ENCODE results near the gene COL15A1. TPM values are rescaled to one million over a fixed set of nuclear protein-coding genes. Genes with fewer than 3 reads are reported as not detected.
A peak's percentile ranks its signal among the peaks of the same experiment; 100 is the strongest.

Gene COL15A1
- total and polyA plus RNA-seq, 10 donors: 0.33 to 9.3 (median 2.1) TPM

- H3K27me3 ChIP-seq (replicated peaks in 1 of 7): peaks cover 0 to 44% (median 7%) of the 10 kb centered on the region in 7 donors
- no peak for TF ChIP-seq POLR2AphosphoS5 (IDR thresholded peaks at IDR 0.05)
- no peak for TF ChIP-seq CTCF (IDR thresholded peaks at IDR 0.05 in 8 of 11, conservative IDR thresholded peaks at IDR 0.05 in 3 of 11)
- TF ChIP-seq POLR2A (IDR thresholded peaks at IDR 0.05): no peak
- H3K36me3 ChIP-seq: no peaks in the 10 kb centered on the region
- peak overlapping the region in 1 of 8 donors; percentile 55 for H3K4me3 ChIP-seq
- H3K9me3 ChIP-seq: no peaks in the 10 kb centered on the region
- DNase-seq: no peak
- 60 to 80% (median 72%) methylated on average over 5 to 10 of the region's 10 CpGs for WGBS, 5 donors
- intact Hi-C loops (cut with DNase I; ENCODE audit: low total_unique reads): no loop called here
- H3K4me1 ChIP-seq: peaks cover 0 to 23% (median 11%) of the 10 kb centered on the region in 6 donors
- no peak overlapping the region for H3K27ac ChIP-seq
These were observed 30.8 kb downstream of the COL15A1 start for GRCh38 chr9:98974554-98974953.

GRCh38 chr9:98974994-98975712 is 31.4 kb downstream of the COL15A1 start:
- Histone ChIP-seq H3K9me3 (no peaks in the 10 kb centered on the region), H3K36me3 (no peaks in the 10 kb centered on the region), H3K4me1 (peaks cover 0 to 23% (median 11%) of the 10 kb centered on the region in 6 donors), H3K27ac (no peak overlapping the region), H3K27me3 (replicated peaks in 1 of 7) (peaks cover 0 to 44% (median 7%) of the 10 kb centered on the region in 7 donors), H3K4me3 (peak overlapping the region in 2 of 8 donors; percentile 8 to 55)
- intact Hi-C loops (cut with DNase I; ENCODE audit: low total_unique reads): no loop called here
- peak; percentile 84 to 98 (median 95) for TF ChIP-seq CTCF (IDR thresholded peaks at IDR 0.05 in 8 of 11, conservative IDR thresholded peaks at IDR 0.05 in 3 of 11)
- peak in 2 of 3 donors; percentile 50 to 68 for TF ChIP-seq POLR2AphosphoS5 (IDR thresholded peaks at IDR 0.05)
- TF ChIP-seq POLR2A (IDR thresholded peaks at IDR 0.05): no peak
- peak; percentile 95 for DNase-seq
- WGBS, 5 donors: 11 to 19% (median 16%) methylated on average over 32 to 33 of the region's 33 CpGs

GRCh38 chr9:98975838-98976237 is 32.1 kb downstream of the COL15A1 start:
- Histone ChIP-seq H3K9me3 (no peaks in the 10 kb centered on the region), H3K4me1 (peaks cover 0 to 23% (median 11%) of the 10 kb centered on the region in 6 donors), H3K36me3 (no peaks in the 10 kb centered on the region), H3K4me3 (no peak overlapping the region), H3K27ac (no peak overlapping the region), H3K27me3 (replicated peaks in 1 of 7) (peaks cover 0 to 44% (median 7%) of the 10 kb centered on the region in 7 donors)
- intact Hi-C loops (cut with DNase I; ENCODE audit: low total_unique reads): no loop called here
- no peak for TF ChIP-seq POLR2A (IDR thresholded peaks at IDR 0.05)
- DNase-seq: no peak
- WGBS, 5 donors: 83 to 93% (median 86%) methylated on average over 3 of the region's 3 CpGs

GRCh38 chr9:98977246-98977714 is 33.6 kb downstream of the COL15A1 start:
- Histone ChIP-seq H3K27ac (no peak overlapping the region), H3K4me1 (peaks cover 0 to 23% (median 11%) of the 10 kb centered on the region in 6 donors), H3K4me3 (no peak overlapping the region), H3K27me3 (replicated peaks in 1 of 7) (peaks cover 0 to 44% (median 7%) of the 10 kb centered on the region in 7 donors), H3K9me3 (no peaks in the 10 kb centered on the region), H3K36me3 (no peaks in the 10 kb centered on the region)
- TF ChIP-seq CTCF (IDR thresholded peaks at IDR 0.05 in 8 of 11, conservative IDR thresholded peaks at IDR 0.05 in 3 of 11) (no peak), POLR2AphosphoS5 (IDR thresholded peaks at IDR 0.05) (no peak), POLR2A (IDR thresholded peaks at IDR 0.05) (no peak)
- no peak for DNase-seq
- 84 to 90% (median 87%) methylated on average over 9 of the region's 9 CpGs for WGBS, 5 donors
- intact Hi-C loops (cut with DNase I; ENCODE audit: low total_unique reads): no loop called here

All from spleen (tissue), 11 donors.